Activated T-helper 9 cell treated with anti-CD3 and anti-CD28 coated beads, Interleukin-2, amount 50 U/mL, for 16 hours (primary cell): ENCODE results near the gene MYRFL.
"Not testable (repeated sequence)": the region's sequence is repeated elsewhere in the genome, so short reads cannot be mapped to it uniquely, and the experiment has no call there.

Experiments
- DNase-seq: peaks from one replicate; pipeline ENCODE4 v3.0.0-alpha.2; 2020; ENCODE audit warnings: low read depth

Gene MYRFL

GRCh38 chr12:69988481-69989321 is 163.7 kb downstream of the MYRFL start:
- no peak for DNase-seq

GRCh38 chr12:69991690-69992288 is 166.8 kb downstream of the MYRFL start:
- no peak for DNase-seq

- no peak for DNase-seq
Observed at GRCh38 chr12:69993433-69993832, 168.4 kb downstream of the MYRFL start.

GRCh38 chr12:69994086-69994485 is 169.1 kb downstream of the MYRFL start:
- not testable (repeated sequence) for DNase-seq

- no peak for DNase-seq
Observed at GRCh38 chr12:69994724-69995173, 169.7 kb downstream of the MYRFL start.

- no peak for DNase-seq
Observed at GRCh38 chr12:69996241-69996640, 171.2 kb downstream of the MYRFL start.

GRCh38 chr12:69996722-69997121 is 171.7 kb downstream of the MYRFL start:
- no peak for DNase-seq

GRCh38 chr12:69998011-69998410 is 173.0 kb downstream of the MYRFL start:
- DNase-seq = no peak

- no peak for DNase-seq
Observed at GRCh38 chr12:69998922-69999321, 173.9 kb downstream of the MYRFL start.

- no peak for DNase-seq
Observed at GRCh38 chr12:69999561-69999960, 174.5 kb downstream of the MYRFL start.

GRCh38 chr12:70002097-70002911 is 177.3 kb downstream of the MYRFL start:
- DNase-seq = no peak

GRCh38 chr12:70002912-70003255 is 177.9 kb downstream of the MYRFL start:
- no peak for DNase-seq

- no peak for DNase-seq
Observed at GRCh38 chr12:70005864-70006618, 181.0 kb downstream of the MYRFL start.

- no peak for DNase-seq
Observed at GRCh38 chr12:70006619-70006973, 181.6 kb downstream of the MYRFL start.

GRCh38 chr12:70007687-70008086 is 182.7 kb downstream of the MYRFL start:
- no peak for DNase-seq
